Smooth muscle cell (in vitro differentiated cells): Measurements from ENCODE around the gene LRMDA. TPM values are rescaled to one million over a fixed set of nuclear protein-coding genes. Genes with fewer than 3 reads are reported as not detected.

Experiments
- DNase-seq: peaks from one replicate; lab custom pipeline; 2025; ENCODE audit not compliant: unreplicated experiment; lab: John Stamatoyannopoulos, UW
- H2AFZ ChIP-seq: fragments of 200-600 bp; sonication (generic); 2 replicates; pipeline ENCODE4 v1.6.0; 2016; ENCODE audit warnings: antibody characterized with exemption, low read depth, mild to moderate bottlenecking
- H3F3A ChIP-seq: fragments of 200-600 bp; sonication (generic); 2 replicates; pipeline ENCODE4 v1.6.0; 2017; ENCODE audit warnings: antibody characterized with exemption, low read depth
- H3K27ac ChIP-seq: fragments of 200-600 bp; sonication (generic); 2 replicates; pipeline ENCODE4 v1.5.1; 2016; ENCODE audit warnings: low read depth, mild to moderate bottlenecking
- H3K27me3 ChIP-seq: fragments of 200-600 bp; sonication (generic); 2 replicates; pipeline ENCODE4 v1.6.1; 2016; ENCODE audit warnings: low read depth, mild to moderate bottlenecking
- H3K36me3 ChIP-seq: fragments of 200-600 bp; sonication (generic); 2 replicates; pipeline ENCODE4 v1.5.1; 2016; ENCODE audit warnings: low read depth
- H3K4me1 ChIP-seq: fragments of 200-600 bp; sonication (generic); 2 replicates; pipeline ENCODE4 v1.5.1; 2016; ENCODE audit warnings: low read depth
- H3K4me2 ChIP-seq: fragments of 200-600 bp; sonication (generic); 2 replicates; pipeline ENCODE4 v1.6.0; 2016; ENCODE audit warnings: mild to moderate bottlenecking
- H3K4me3 ChIP-seq: fragments of 200-600 bp; sonication (generic); 2 replicates; pipeline ENCODE4 v1.5.1; 2016; ENCODE audit warnings: mild to moderate bottlenecking
- H3K79me2 ChIP-seq: fragments of 200-600 bp; sonication (generic); 2 replicates; pipeline ENCODE4 v1.6.0; 2016; ENCODE audit warnings: low read depth, mild to moderate bottlenecking
- H3K9ac ChIP-seq: fragments of 200-600 bp; sonication (generic); 2 replicates; pipeline ENCODE4 v1.6.0; 2016; ENCODE audit warnings: low read depth
- H3K9me3 ChIP-seq: fragments of 200-600 bp; sonication (generic); replicated peaks from 2 replicates; pipeline ENCODE4 v1.5.1; 2016; ENCODE audit warnings: low read depth
- H4K20me1 ChIP-seq: fragments of 200-600 bp; sonication (generic); 2 replicates; pipeline ENCODE4 v1.6.0; 2016; ENCODE audit warnings: low read depth
- WGBS: methylation state at CpG from one replicate; pipeline ENCODE4 v1.1.7; 2016; ENCODE audit warnings: low lambda C conversion rate; 5-methylcytosine and 5-hydroxymethylcytosine counted together
- polyA plus RNA-seq: library from polyadenylated mRNA; unstranded; fragments of >200 nt; fragmentation: Nextera tagmentation; extraction: Ambion mirVana; gene quantifications from 2 replicates; pipeline ENCODE4 v1.2.1, GENCODE V29; 2016
- total RNA-seq: library from RNA; depleted of rRNA; stranded (reverse); fragments of >200 nt; gene quantifications from 2 replicates; pipeline ENCODE4 v1.2.3, GENCODE V29; 2014
- TF ChIP-seq, protein P1 (sequence below): fragments of 200-600 bp; sonication (generic); IDR thresholded peaks from 2 replicates; pipeline ENCODE4 v1.5.1; 2017; ENCODE audit warnings: borderline replicate concordance, mild to moderate bottlenecking, antibody characterized with exemption; ENCODE audit not compliant: insufficient read depth, poor library complexity, severe bottlenecking

LRMDA gene
- total and polyA plus RNA-seq, 2 experiments from 2014 or later: 1.5 to 1.6 TPM

DNA sequence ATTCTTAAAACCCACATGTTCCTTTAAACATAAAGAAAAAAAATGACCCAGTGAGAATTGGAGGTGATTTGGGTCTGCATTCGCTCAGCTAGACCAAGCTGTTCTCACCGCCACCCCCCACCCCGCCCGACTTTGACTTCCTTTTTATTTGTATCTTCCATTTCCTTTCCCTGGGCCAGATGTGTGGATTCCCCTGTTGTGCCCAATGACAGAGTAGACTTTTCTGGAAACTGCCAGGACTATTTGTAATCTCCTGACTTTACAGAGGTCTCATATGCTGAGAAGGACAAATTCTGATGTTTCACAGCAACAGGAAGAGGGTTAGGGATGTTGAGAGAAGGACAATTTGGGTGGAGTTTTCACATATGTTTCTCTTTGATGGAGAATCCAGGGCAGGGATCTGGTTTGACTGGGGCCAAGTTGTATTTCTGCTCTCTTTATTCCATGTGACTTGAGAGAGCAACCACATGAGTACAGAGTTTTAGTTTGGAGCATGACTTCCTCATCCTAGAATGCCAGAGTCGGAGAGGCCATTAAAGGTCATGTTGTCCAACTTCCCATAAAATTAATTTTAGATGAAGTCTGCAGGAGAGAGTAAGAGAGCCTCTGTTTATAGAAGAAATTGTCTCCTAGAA lies 1023.2 kb downstream of the LRMDA start:
- no peaks in the 10 kb centered on the region for H3K9me3 ChIP-seq
- no peaks in the 10 kb centered on the region for H3K4me1 ChIP-seq
- H3K27me3 ChIP-seq: no peaks in the 10 kb centered on the region
- no peak overlapping the region for H3K4me2 ChIP-seq
- no peak overlapping the region for H3K4me3 ChIP-seq
- no peak overlapping the region for H3K27ac ChIP-seq
- no peak overlapping the region for H2AFZ ChIP-seq
- H4K20me1 ChIP-seq: no peaks in the 10 kb centered on the region
- H3F3A ChIP-seq: no peaks in the 10 kb centered on the region
- WGBS: 95% methylated on average over 5 of the region's 5 CpGs
- no peaks in the 10 kb centered on the region for H3K79me2 ChIP-seq
- DNase-seq: no peak
- TF ChIP-seq, protein P1, sequence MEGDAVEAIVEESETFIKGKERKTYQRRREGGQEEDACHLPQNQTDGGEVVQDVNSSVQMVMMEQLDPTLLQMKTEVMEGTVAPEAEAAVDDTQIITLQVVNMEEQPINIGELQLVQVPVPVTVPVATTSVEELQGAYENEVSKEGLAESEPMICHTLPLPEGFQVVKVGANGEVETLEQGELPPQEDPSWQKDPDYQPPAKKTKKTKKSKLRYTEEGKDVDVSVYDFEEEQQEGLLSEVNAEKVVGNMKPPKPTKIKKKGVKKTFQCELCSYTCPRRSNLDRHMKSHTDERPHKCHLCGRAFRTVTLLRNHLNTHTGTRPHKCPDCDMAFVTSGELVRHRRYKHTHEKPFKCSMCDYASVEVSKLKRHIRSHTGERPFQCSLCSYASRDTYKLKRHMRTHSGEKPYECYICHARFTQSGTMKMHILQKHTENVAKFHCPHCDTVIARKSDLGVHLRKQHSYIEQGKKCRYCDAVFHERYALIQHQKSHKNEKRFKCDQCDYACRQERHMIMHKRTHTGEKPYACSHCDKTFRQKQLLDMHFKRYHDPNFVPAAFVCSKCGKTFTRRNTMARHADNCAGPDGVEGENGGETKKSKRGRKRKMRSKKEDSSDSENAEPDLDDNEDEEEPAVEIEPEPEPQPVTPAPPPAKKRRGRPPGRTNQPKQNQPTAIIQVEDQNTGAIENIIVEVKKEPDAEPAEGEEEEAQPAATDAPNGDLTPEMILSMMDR: no peak
- H3K36me3 ChIP-seq: no peaks in the 10 kb centered on the region
- H3K9ac ChIP-seq: no peak overlapping the region

DNA sequence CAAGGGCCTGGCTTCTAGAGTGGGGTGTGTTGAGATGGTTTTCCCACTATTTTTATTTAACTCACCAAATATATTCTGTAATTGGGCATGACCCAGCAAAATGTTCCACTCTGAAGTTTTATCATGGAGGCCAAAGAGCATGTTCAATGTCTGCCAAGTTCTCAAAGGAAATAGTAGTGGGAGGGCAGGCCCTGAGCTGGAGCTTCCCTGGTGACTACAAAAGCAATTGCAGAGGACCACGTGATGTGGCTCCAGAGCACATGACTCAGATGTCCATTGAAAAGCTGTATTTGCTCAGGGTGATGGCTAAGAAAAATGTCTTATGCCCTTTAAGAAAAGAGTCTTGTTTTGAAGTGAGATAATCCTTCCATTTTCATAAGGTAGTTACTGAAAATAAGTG lies 1024.8 kb downstream of the LRMDA start:
- H3K36me3 ChIP-seq: no peaks in the 10 kb centered on the region
- DNase-seq: no peak
- no peak overlapping the region for H2AFZ ChIP-seq
- H3K4me1 ChIP-seq: no peaks in the 10 kb centered on the region
- H3K79me2 ChIP-seq: no peaks in the 10 kb centered on the region
- no peaks in the 10 kb centered on the region for H3F3A ChIP-seq
- no peak overlapping the region for H3K4me3 ChIP-seq
- no peak overlapping the region for H3K27ac ChIP-seq
- no peak overlapping the region for H3K9ac ChIP-seq
- H3K4me2 ChIP-seq: no peak overlapping the region
- no peaks in the 10 kb centered on the region for H3K27me3 ChIP-seq
- no peaks in the 10 kb centered on the region for H4K20me1 ChIP-seq
- H3K9me3 ChIP-seq: no peaks in the 10 kb centered on the region
- TF ChIP-seq, protein P1: no peak
- WGBS: 89% methylated on average over 1 of the region's 1 CpG

DNA sequence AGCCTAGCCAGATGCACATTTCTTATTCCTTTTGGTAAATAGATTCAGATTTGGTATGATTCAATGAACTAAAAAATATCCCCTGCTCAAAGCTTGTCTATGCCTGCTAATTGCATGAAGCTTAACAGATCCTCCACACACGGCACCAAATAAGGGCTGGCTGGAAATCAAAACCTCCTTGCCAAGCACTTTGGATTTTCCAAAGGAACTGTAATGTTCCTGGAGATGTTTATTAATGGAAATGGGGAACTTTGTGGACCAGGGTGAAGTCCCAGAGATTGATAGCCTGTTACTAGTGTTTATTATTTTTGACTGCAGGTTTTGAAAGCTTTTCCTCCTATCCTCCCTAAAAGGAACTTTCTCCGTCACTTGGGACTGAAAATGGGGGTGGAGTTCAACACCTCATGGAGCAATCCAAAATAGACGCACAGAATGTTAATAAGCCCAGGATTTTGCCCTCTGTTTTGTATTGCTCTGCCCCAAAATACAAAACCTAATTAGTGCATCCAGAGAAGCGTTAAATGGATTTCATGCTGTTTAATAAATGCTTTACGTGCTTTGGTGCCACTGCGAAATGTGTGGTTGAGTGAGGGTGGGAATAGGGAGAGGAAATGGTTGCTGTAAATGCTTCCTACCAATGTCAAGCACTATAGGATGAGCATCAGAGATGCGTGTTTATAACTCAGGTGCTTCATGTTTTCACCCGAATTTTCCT lies 1027.7 kb downstream of the LRMDA start:
- no peak overlapping the region for H3K27ac ChIP-seq
- no peaks in the 10 kb centered on the region for H4K20me1 ChIP-seq
- H3K4me3 ChIP-seq: no peak overlapping the region
- WGBS: 88% methylated on average over 8 of the region's 8 CpGs
- H3K4me2 ChIP-seq: no peak overlapping the region
- H3K79me2 ChIP-seq: no peaks in the 10 kb centered on the region
- TF ChIP-seq, protein P1: no peak
- no peak overlapping the region for H3K9ac ChIP-seq
- H3K9me3 ChIP-seq: no peaks in the 10 kb centered on the region
- DNase-seq: no peak
- no peaks in the 10 kb centered on the region for H3F3A ChIP-seq
- H2AFZ ChIP-seq: peak overlapping the region; percentile 16
- H3K36me3 ChIP-seq: no peaks in the 10 kb centered on the region
- H3K4me1 ChIP-seq: no peaks in the 10 kb centered on the region
- no peaks in the 10 kb centered on the region for H3K27me3 ChIP-seq
